Measurements from ENCODE around the gene CWF19L1.

The CWF19L1 gene

GRCh38 chr10:100248820-100249219, 18.6 kb downstream of the CWF19L1 start:
- no peak for DNase-seq

GRCh38 chr10:100245484-100246220, 21.8 kb downstream of the CWF19L1 start:
- DNase-seq, result no peak

GRCh38 chr10:100239851-100240250, 27.6 kb downstream of the CWF19L1 start:
- DNase-seq, result no peak

- no peak for DNase-seq
Measured at GRCh38 chr10:100238429-100238828, 29.0 kb downstream of the CWF19L1 start.

- DNase-seq, result no peak
Measured at GRCh38 chr10:100232101-100232500, 35.3 kb downstream of the CWF19L1 start.

- DNase-seq, result peak in 1 of 2 experiments; percentile 24
Measured at GRCh38 chr10:100229819-100230422, 37.5 kb downstream of the CWF19L1 start.

- DNase-seq, result no peak
Measured at GRCh38 chr10:100223879-100224278, 43.6 kb downstream of the CWF19L1 start.

- DNase-seq, result no peak
Measured at GRCh38 chr10:100222529-100222928, 44.9 kb downstream of the CWF19L1 start.

- DNase-seq, result no peak
Measured at GRCh38 chr10:100216006-100216405, 51.4 kb downstream of the CWF19L1 start.

GRCh38 chr10:100209303-100209702, 58.1 kb downstream of the CWF19L1 start:
- DNase-seq, result no peak

GRCh38 chr10:100208276-100208675, 59.2 kb downstream of the CWF19L1 start:
- no peak for DNase-seq

GRCh38 chr10:100204370-100204769, 63.1 kb downstream of the CWF19L1 start:
- no peak for DNase-seq

- DNase-seq, result no peak
Measured at GRCh38 chr10:100201549-100201948, 65.9 kb downstream of the CWF19L1 start.

GRCh38 chr10:100194711-100195110, 72.7 kb downstream of the CWF19L1 start:
- DNase-seq, result no peak

GRCh38 chr10:100192350-100192749, 75.1 kb downstream of the CWF19L1 start:
- no peak for DNase-seq

- peak; percentile 40 to 50 for DNase-seq
Measured at GRCh38 chr10:100186253-100187212, 80.9 kb downstream of the CWF19L1 start.

- DNase-seq, result peak; percentile 94 to 96
Measured at GRCh38 chr10:100185364-100186252, 81.8 kb downstream of the CWF19L1 start, which contains the start of gene ERLIN1. TSS of gene ERLIN1 (minus strand) at chr10:100186029. CDS start at chr10:100185626, 403 bp downstream.

GRCh38 chr10:100184840-100185239, 82.6 kb downstream of the CWF19L1 start:
- peak in 1 of 2 experiments; percentile 25 for DNase-seq

- no peak for DNase-seq
Measured at GRCh38 chr10:100184426-100184825, 83.0 kb downstream of the CWF19L1 start.

- DNase-seq, result no peak
Measured at GRCh38 chr10:100183481-100183880, 84.0 kb downstream of the CWF19L1 start.

- no peak for DNase-seq
Measured at GRCh38 chr10:100182908-100183307, 84.5 kb downstream of the CWF19L1 start.
